H7 (cell line): Measurements from ENCODE around the gene CCNA2. TPM values are rescaled to one million over a fixed set of nuclear protein-coding genes. Genes with fewer than 3 reads are reported as not detected.

Experiments used
- DNase-seq: peaks from one replicate; pipeline ENCODE4 v3.0.0; 2012
- H3K27me3 ChIP-seq: 2 replicates; pipeline ENCODE4 v1.6.0; 2011; ENCODE audit warnings: mild to moderate bottlenecking, low read length; ENCODE audit not compliant: control insufficient read depth, insufficient read depth
- H3K36me3 ChIP-seq: replicated peaks from 2 replicates; pipeline ENCODE4 v1.5.1; 2011; ENCODE audit warnings: low read length; ENCODE audit not compliant: control insufficient read depth, insufficient read depth
- H3K4me3 ChIP-seq: 2 replicates; pipeline ENCODE4 v1.5.1; 2011; ENCODE audit warnings: low read depth, mild to moderate bottlenecking, control low read depth, low read length, moderate library complexity; ENCODE audit not compliant: insufficient read depth
- total RNA-seq: library from RNA; depleted of rRNA; stranded (reverse); fragments of >200 nt; shearing (Covaris generic); gene quantifications from 2 replicates; pipeline ENCODE4 v1.2.3, GENCODE V29; 2014; rRNA removed

The CCNA2 gene
- total RNA-seq: 171 and 186 TPM in 2 replicates

DNA sequence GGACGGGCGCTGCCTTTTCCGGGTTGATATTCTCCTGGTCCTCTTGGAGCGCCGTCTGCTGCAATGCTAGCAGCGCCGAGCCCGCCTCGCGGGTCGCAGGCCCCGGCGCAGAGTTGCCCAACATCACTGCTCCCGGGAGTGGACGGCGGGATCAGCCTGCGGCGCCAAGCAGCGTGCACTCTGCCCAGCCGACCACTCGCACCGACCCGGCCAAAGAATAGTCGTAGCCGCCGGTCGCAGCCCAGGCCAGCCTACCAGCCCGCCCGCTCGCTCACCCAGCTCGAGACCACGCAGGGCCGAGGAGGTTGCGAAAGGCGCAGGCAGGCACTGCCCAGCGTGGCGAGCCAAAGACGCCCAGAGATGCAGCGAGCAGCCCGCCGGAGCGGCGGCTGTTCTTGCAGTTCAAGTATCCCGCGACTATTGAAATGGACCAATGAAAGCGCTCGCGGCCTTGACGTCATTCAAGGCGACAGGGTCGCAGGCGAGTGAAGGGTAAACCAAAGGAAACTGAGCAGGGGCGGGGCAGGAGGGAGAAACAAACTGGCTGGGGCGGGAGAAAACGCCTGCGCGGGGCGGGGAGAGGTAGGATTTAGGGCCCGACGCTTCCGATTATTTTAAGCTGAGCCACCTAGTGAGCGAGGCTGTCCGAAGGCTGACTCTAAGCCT lies at the start of gene CCNA2:
Gene CCNA2, minus strand, starts transcription at position 379 of the 666 bp plus-strand sequence. Its CDS starts 255 bp downstream, at position 124.
- H3K27me3 ChIP-seq: no peaks in the 10 kb centered on the region
- DNase-seq: peak; percentile 91
- H3K4me3 ChIP-seq: peak within 1 kb of the TSS; percentile 99
- H3K36me3 ChIP-seq: peaks cover 17% of the 10 kb centered on the region

DNA sequence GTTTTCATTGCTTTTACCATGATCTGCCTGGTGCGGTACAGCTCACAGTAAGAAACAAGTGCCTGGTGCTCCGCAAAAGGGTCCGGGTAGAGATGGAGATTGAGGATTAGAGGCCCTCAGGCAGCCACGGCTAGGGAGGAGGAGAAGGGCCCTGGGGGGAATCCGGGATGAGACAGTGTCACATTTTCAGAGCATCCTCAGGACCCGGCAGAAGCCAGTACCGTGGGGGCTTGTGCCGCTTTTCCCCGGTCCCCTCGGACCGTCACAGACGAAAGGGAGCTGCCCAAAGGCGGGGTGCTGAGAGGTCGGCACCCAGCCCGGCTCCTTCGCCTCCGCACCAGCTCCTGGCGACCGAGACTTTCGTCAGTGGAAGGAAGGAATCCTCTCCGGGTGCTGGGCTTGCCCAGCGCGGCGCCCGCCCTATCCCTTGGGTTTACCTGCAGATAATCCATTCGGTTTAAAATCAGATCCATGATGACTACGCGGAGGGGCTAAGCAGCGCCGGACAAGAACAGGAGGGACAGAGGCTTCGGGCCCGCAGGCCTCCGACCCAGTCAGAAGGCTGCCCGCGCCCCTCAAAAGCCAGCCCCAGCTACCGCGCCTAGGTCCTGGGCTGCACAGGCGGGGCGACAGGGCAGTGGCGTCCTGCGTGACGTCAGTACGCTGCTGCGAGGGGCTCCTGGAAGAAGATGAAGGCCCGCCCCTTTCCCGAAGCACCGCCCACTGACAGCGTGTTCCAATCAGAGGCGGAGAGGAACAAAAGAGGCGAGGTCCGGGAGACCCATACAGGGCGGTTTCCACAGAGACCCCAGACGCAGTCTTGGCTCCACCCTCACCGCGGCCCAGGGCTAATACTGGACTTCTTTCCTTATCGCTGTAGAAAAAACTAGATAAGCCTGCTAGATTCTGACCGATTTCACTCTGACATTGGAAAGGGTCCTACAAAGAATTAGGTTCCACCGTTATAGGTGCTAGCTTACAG lies 46.4 kb upstream of the CCNA2 start, which contains the start of gene BBS7:
Gene BBS7, minus strand, starts transcription at position 634 of the 982 bp plus-strand sequence. Its CDS starts 161 bp downstream, at position 473.
- peak within 1 kb of the TSS; percentile 72 for H3K4me3 ChIP-seq
- H3K36me3 ChIP-seq: no peaks in the 10 kb centered on the region; the same call in 1 of the 2 replicates
- peak; percentile 90 for DNase-seq
- no peaks in the 10 kb centered on the region for H3K27me3 ChIP-seq

DNA sequence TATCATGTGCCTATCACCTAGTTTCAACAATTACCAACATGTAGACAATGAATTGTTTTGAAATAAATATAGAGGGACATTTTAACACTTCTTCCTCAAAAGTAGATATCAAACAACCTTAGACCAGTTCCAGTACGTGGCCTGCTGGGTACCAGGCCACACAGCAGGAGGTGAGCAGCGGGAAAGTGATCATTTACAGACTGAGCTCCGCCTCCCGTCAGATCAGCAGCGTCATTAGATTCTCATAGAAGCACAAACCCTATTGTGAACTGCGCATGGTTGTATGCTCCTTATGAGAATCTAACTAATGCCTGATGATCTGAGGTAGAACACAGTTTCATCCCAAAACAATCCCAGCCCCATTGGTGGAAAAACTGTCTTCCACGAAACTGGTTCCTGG lies 40.1 kb upstream of the CCNA2 start:
- Histone ChIP-seq H3K4me3 (no peak overlapping the region), H3K36me3 (peaks cover 2% of the 10 kb centered on the region)
- peak; percentile 4 for DNase-seq

DNA sequence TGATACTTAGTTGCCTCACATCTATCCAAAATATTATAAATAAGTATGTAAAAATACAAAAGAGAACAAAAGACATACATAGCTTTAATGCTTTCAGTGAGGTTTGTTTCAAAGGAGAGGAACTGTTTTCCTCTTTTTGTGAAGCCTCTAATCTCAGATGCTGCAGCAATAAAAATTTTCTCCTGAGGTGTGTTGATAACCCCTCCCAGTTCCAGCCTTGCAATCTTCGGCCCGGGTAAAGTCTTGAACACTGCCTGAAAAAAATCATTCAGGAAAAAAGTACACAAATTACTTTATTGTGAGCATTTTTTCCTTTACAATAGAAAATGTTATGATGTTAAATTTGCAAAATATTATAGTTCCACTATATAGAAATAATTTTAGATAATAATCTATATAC lies 37.7 kb upstream of the CCNA2 start:
- Histone ChIP-seq H3K27me3 (no peaks in the 10 kb centered on the region), H3K36me3 (peaks cover 2% of the 10 kb centered on the region), H3K4me3 (no peak overlapping the region)
- no peak for DNase-seq

More for the DNA sequence above, 40.1 kb upstream of the CCNA2 start:
- no peaks in the 10 kb centered on the region for H3K27me3 ChIP-seq

DNA sequence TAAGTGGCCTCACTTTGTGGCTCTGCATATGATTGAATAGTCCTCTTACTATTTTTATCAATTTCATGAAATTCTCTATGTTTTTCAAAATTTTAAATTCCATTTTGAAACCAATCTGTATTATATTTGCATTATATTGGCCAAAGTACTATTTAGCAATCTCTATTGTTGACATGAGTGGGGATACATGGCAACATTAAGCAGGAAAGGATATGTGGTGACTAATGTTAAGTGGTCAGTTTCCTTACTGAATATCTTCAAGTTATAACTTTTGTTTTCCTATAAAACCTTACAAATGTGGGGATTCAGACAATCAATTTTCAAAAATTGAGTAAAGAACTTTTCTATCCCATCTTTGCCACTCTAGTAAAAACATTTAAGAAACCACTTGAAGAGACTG lies 36.4 kb upstream of the CCNA2 start:
- Histone ChIP-seq H3K27me3 (no peaks in the 10 kb centered on the region), H3K36me3 (peaks cover 2% of the 10 kb centered on the region), H3K4me3 (no peak overlapping the region)
- no peak for DNase-seq

DNA sequence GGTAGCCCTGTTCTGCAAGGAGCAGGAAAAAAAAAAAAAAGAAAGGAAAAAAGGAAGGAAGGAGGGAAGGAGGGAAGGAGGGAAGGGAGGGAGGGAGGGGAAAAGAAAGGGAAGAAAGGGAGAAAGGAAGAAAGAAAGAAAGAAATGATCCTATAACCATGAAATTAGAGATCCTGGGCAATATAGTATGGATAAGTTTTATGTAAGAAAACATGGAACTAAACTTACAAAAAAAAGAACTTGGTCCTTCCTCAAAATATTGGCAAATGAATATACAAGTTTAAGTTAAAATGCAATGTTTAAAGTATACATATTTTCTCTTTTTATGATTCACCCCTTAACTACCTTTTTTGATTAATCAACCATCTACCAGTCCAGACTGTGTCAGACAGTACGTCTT lies 27.7 kb upstream of the CCNA2 start:
- Histone ChIP-seq H3K4me3 (no peak overlapping the region), H3K27me3 (no peaks in the 10 kb centered on the region), H3K36me3 (no peaks in the 10 kb centered on the region)
- no peak for DNase-seq

DNA sequence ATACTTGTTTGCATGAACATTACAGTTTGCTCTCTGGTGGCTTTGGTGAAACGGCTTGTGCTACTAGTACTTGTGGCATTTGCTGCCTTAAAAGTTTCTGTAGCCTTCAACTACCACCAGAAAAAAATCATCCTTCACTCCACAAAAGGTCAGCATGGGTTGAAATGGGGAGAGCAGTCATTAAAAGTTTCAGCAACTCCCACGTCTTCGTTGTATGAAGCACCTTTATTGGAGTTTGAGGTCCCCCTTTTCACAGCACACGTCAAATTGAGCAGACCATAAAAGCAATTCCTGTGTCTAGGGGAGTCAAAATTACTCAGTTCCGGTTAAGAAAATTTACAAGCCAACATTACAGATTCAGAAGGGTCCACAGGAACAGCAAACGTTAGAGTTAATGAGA lies 23.0 kb upstream of the CCNA2 start:
- H3K27me3 ChIP-seq: no peaks in the 10 kb centered on the region
- no peak overlapping the region for H3K4me3 ChIP-seq
- no peaks in the 10 kb centered on the region; the same call in 1 of the 2 replicates for H3K36me3 ChIP-seq
- DNase-seq: no peak

DNA sequence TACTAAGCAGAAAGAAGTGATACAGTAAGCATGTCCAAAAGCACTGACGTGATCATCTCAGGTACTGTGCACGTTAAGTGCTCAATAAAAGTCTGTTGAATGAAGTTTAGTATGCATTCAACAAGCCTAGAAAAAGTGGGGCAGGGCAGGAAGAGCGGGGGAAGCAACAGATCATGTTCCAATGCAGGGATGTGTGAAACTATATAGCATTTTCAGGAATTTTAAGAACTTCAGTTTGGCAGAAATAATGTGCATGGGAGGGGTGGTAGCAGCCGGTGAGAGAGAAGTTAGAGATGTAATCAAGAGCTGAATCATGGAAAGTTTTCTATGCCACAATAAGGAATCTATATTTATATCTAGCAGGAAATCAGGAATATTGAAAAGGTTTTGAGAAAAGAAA lies 19.2 kb upstream of the CCNA2 start:
- DNase-seq: no peak
- no peak overlapping the region for H3K4me3 ChIP-seq
- H3K36me3 ChIP-seq: no peaks in the 10 kb centered on the region; the same call in 1 of the 2 replicates
- no peaks in the 10 kb centered on the region for H3K27me3 ChIP-seq

DNA sequence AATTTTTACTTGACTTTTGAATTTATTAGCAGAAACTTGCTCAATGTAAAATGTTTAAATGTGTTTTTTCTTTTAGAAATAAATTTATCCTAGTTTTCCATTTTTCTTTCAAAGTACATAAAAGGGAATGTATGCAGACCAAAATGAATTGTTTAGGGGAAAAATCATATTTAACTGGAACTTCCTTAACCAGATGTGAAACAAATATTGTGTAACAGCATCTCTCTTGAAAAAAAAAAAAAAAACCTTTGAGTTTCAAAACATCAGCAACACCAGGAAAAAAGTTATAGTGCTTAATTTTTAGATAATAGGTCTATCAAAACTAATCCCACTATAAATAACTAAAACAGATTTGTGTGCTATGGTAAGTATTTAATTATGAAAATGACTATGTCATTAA lies 14.5 kb upstream of the CCNA2 start:
- no peak for DNase-seq
- H3K36me3 ChIP-seq: no peaks in the 10 kb centered on the region; the same call in 1 of the 2 replicates
- H3K27me3 ChIP-seq: no peaks in the 10 kb centered on the region
- no peak overlapping the region for H3K4me3 ChIP-seq

DNA sequence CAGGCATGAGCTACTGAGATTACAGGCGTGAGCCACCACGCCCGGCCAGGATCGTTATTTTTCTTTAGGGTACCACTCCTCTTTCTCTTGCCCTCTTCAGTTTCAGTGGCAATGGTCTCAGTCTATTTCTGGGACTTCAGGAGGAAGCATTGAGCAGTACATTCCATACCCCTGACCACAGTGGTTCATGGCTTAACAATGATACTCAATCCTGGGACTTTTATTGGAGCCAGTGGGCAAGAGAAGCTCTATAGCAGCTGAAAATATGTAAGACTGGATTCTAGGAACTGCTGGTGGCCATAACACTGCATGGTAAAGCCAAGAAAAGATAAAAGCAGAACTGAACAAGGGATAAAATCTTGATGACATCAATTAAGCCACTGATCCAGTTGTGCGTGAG lies 5.8 kb upstream of the CCNA2 start:
- H3K27me3 ChIP-seq: no peaks in the 10 kb centered on the region
- no peak overlapping the region for H3K4me3 ChIP-seq
- no peak for DNase-seq
- no peaks in the 10 kb centered on the region; the same call in 1 of the 2 replicates for H3K36me3 ChIP-seq

DNA sequence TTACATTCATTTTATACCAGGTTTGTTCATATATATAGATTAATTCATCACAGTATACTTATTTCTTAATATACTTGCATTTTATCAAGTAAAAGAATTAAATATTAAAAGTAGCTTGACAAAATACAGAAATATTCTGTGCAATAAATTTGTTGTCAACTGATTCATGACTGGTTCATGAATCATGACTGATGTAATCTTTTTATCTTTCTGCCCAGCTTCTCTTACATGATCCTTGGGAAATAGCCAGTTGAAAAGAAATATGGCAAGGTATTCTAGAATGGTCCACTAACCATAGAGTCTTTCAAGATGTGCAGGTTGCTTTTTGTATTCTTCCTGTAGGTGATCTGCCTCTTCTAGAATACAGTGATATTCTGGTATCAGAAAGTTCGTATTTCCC lies 4.2 kb upstream of the CCNA2 start:
- H3K27me3 ChIP-seq: no peaks in the 10 kb centered on the region
- H3K36me3 ChIP-seq: no peaks in the 10 kb centered on the region; the same call in 1 of the 2 replicates
- DNase-seq: no peak
- H3K4me3 ChIP-seq: no peak overlapping the region

DNA sequence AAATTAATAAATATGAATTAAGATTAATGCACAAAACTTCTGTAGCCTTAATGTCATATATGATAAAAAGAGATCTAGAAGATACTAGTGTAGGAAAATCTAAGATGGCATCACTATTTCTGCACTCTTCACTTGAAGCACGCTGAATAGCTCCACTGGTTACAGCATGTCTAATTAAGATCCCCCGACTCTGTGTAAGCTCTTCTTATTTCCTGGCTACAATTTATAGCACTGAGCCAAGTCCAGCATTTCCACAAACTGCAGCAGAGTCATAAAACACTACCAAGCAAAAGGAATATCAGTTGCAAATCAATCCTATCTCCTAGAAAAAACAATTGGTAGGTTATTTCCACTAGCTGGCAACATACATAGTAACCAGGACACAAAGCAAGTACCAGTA lies 1.3 kb upstream of the CCNA2 start:
- Histone ChIP-seq H3K27me3 (no peaks in the 10 kb centered on the region), H3K4me3 (no peak overlapping the region), H3K36me3 (peaks cover 9% of the 10 kb centered on the region)
- DNase-seq: no peak

DNA sequence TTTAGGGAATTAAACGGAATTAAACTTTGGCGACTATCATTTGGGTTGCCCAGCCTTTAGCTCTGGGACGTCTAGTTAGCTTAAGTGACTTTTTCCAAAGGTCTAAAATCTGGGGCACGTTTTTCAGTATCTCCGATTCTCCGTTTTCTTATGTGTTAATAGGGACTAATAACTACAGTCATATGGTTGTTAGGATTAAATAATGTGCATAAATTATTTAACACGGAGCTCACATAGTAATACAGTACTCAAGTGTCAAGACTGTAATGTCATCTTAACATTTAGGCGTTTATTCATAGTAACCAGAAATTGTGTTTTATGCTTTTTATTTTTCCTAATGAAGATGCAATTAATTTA lies 466 bp upstream of the CCNA2 start:
- DNase-seq: no peak
- Histone ChIP-seq H3K27me3 (no peaks in the 10 kb centered on the region), H3K4me3 (peak overlapping the region; percentile 34), H3K36me3 (peaks cover 13% of the 10 kb centered on the region)

DNA sequence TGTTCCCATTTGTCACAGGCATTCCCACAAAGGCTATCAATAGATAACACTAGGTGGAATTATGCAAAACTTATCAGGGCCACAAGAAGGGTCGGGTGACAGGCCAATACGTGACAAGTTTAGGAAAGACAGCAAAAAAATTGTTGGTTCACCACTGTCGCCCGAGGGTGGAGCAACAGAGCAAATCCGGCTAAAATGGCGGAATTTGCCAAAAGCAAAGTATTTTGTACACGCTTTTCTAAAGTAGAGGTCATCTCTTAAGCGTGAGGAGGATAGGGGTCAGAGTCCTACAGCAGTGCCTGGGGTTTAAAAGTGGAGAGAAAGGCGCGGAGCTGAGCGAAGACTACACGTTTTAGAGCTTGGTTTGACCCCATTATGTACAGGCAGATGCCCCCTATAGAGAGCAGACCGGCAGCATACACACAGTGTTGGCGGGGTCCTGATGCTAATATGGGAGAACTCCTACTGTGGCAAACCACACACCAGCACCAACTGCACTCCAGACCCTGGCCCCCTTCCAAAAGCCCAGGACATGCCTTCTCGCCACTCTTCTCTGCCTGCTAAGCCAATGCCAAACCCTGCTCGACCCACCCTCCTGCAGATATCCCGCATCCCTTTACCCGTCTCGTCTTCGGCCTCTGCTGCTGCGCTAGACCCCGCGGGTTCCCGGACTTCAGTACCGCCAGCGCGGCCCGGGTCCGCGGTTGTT lies 733 bp downstream of the CCNA2 start:
- peaks cover 22% of the 10 kb centered on the region for H3K36me3 ChIP-seq
- no peaks in the 10 kb centered on the region for H3K27me3 ChIP-seq
- peak; percentile 33 for DNase-seq
- peak overlapping the region; percentile 99 for H3K4me3 ChIP-seq
